Prostate gland (tissue), 2 donors: ENCODE data around the gene SLC22A16.

Experiments
- POLR2A ChIP-seq: fragments of 450-650 bp; IDR thresholded peaks from one replicate; pipeline ENCODE4 v1.6.1; 2016; ENCODE audit warnings: antibody characterized with exemption, mild to moderate bottlenecking
- TF ChIP-seq, protein P1 (sequence below), 4 experiments: fragments of 200-600 bp in 2 of 4; fragments of 450-650 bp in 2 of 4; sonication (generic) in 2 of 4; IDR thresholded peaks; 1 replicate in 3 of 4; 2 replicates in 1 of 4; pipeline ENCODE4 v1.5.1; 2016 to 2019; ENCODE audit warnings: antibody characterized with exemption in 4 of 4, mild to moderate bottlenecking in 2 of 4, moderate library complexity in 2 of 4

DNA sequence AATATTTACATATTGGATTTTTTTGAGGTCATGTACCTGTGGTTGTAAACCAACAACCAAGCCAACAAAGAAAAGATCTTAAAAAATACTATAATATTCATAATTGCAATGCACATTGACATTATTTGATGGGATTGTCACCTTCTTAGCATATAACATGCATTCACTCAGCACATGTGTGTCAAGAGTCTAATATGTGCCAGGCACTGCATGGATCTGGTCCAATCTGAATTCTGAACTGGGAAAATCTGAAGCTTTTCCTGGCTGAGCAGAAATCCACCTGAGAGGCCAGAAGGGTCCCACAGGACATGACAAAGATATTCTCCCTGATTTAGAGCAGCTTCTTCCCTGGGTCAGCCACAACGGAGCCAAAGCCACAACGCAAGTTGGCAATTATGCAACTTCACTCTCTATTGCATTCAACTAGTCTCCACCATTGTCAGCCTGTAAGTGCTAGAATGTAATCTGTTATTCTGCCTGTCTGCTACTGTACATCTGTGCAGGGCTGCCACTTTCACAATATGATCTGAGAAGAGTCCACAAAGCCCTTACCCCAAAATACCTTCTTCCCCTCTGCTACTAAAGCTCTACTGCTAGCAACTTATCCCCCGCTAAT is 44.0 kb downstream of the SLC22A16 start:
- TF ChIP-seq, protein P1, sequence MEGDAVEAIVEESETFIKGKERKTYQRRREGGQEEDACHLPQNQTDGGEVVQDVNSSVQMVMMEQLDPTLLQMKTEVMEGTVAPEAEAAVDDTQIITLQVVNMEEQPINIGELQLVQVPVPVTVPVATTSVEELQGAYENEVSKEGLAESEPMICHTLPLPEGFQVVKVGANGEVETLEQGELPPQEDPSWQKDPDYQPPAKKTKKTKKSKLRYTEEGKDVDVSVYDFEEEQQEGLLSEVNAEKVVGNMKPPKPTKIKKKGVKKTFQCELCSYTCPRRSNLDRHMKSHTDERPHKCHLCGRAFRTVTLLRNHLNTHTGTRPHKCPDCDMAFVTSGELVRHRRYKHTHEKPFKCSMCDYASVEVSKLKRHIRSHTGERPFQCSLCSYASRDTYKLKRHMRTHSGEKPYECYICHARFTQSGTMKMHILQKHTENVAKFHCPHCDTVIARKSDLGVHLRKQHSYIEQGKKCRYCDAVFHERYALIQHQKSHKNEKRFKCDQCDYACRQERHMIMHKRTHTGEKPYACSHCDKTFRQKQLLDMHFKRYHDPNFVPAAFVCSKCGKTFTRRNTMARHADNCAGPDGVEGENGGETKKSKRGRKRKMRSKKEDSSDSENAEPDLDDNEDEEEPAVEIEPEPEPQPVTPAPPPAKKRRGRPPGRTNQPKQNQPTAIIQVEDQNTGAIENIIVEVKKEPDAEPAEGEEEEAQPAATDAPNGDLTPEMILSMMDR (IDR thresholded peaks at IDR 0.05) = no peak
- TF ChIP-seq POLR2A = no peak
